HEK293T (cell line): ENCODE results near the gene KCNIP1.

Experiments used
- CTBP1 ChIP-seq: fragments of 450-650 bp; IDR thresholded peaks from 2 replicates; pipeline ENCODE4 v1.6.1; 2016; ENCODE audit warnings: borderline replicate concordance
- ELF4 ChIP-seq: fragments of 450-650 bp; IDR thresholded peaks from 2 replicates; pipeline ENCODE4 v1.6.1; 2017; ENCODE audit warnings: antibody characterized with exemption
- FOXM1 ChIP-seq: fragments of 450-650 bp; IDR thresholded peaks from 2 replicates; pipeline ENCODE4 v1.6.1; 2017; ENCODE audit warnings: mild to moderate bottlenecking, borderline replicate concordance
- L3MBTL2 ChIP-seq: fragments of 450-650 bp; conservative IDR thresholded peaks from 2 replicates; pipeline ENCODE4 v1.6.1; 2016; ENCODE audit warnings: mild to moderate bottlenecking
- NFRKB ChIP-seq: fragments of 450-650 bp; IDR thresholded peaks from 2 replicates; pipeline ENCODE4 v1.6.1; 2016; ENCODE audit warnings: mild to moderate bottlenecking, moderate library complexity
- SP1 ChIP-seq: fragments of 450-650 bp; IDR thresholded peaks from 2 replicates; pipeline ENCODE4 v1.6.1; 2017
- SUZ12 ChIP-seq: fragments of 450-650 bp; IDR thresholded peaks from 2 replicates; pipeline ENCODE4 v1.6.1; 2016; ENCODE audit warnings: mild to moderate bottlenecking
- TARDBP ChIP-seq: fragments of 450-650 bp; IDR thresholded peaks from 2 replicates; pipeline ENCODE4 v1.6.1; 2016
- ZNF384 ChIP-seq: fragments of 450-650 bp; IDR thresholded peaks from 2 replicates; pipeline ENCODE4 v1.6.1; 2016

DNA sequence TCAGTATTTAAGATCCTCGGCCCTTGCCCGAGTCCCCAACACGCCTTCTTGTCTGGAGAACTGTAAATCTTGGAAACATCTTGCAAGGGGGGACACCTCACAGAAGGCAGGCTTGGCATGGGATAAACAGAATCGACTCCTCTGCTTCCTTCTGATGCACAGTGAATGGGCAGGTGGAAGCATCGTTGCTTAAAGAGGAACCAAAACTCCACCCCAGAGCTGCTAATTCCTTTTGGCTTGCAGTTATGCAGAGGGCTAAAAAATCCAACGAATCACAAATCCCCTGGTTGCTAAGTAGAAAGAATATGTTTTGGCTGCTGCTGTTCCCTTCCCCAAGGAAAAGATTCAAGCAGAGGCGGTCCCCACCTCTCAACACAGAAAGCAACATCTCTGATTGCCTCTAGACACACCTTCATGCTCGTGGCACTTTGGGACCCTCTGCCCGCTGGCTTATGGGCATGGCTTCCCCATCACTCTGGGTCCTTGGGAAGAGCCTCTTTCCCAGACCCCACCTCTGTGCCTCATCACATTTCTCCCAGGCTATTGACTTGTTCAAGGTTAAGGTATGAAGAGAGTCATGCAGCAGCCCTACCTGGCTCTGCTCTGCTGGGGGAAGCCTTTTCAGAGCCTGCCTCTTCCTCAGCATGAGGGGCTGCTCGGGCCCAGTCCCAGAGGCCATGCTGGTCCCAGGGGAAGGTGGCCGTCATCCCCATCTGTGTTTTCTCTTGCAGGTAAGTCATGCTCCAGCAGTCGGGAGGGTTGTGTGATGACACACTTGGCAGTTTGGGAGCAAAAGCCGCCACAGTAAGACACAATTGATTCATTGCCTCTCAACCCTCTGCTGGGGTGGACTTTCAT is 137.1 kb downstream of the KCNIP1 start:
- TF ChIP-seq L3MBTL2 (no peak), NFRKB (no peak), FOXM1 (no peak), TARDBP (no peak), ZNF384 (no peak), CTBP1 (no peak), ELF4 (no peak), SP1 (no peak), SUZ12 (no peak)
